ENCODE results near the gene PEX6.

The PEX6 gene

DNA sequence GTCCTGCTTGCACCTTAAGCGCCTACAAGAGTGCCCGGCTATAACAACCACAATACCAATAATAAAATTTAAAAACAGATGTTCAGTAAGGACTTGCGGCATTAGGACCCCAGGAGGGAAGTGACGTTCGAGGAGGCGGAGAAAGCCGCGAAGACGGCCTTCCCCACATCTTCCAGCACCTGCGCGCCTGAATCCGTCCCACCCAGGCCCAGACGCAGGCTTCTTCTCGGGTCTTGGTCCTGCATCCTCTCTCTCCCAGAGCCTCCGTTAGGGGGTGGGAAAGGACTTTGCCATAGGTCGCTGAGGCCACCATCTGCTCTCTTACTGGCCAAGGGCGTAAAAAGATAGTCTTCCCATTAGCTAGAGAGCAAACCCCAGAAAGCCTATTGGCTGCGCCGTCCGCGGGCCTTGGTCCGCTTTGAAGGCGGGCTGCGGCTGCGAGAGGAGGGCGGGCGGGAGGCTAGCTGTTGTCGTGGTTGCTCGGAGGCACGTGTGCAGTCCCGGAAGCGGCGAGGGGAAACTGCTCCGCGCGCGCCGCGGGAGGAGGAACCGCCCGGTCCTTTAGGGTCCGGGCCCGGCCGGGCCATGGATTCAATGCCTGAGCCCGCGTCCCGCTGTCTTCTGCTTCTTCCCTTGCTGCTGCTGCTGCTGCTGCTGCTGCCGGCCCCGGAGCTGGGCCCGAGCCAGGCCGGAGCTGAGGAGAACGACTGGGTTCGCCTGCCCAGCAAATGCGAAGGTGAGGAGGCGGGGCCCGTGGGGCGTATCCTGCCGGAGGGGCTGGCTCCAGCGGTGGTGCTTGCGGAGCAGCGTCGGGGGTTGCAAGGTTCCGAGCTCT, 49.8 kb downstream of the PEX6 start, which contains the start of gene CNPY3:
Gene CNPY3 (plus strand): TSS at position 495 of the 835 bp plus-strand sequence. CDS start 91 bp downstream, at position 586.
- DNase-seq (ENCODE audit: low read depth): peak; percentile 98
- TF ChIP-seq, protein P1, sequence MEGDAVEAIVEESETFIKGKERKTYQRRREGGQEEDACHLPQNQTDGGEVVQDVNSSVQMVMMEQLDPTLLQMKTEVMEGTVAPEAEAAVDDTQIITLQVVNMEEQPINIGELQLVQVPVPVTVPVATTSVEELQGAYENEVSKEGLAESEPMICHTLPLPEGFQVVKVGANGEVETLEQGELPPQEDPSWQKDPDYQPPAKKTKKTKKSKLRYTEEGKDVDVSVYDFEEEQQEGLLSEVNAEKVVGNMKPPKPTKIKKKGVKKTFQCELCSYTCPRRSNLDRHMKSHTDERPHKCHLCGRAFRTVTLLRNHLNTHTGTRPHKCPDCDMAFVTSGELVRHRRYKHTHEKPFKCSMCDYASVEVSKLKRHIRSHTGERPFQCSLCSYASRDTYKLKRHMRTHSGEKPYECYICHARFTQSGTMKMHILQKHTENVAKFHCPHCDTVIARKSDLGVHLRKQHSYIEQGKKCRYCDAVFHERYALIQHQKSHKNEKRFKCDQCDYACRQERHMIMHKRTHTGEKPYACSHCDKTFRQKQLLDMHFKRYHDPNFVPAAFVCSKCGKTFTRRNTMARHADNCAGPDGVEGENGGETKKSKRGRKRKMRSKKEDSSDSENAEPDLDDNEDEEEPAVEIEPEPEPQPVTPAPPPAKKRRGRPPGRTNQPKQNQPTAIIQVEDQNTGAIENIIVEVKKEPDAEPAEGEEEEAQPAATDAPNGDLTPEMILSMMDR (conservative IDR thresholded peaks at IDR 0.05; ENCODE audit: low read depth, low read length): no peak

DNA sequence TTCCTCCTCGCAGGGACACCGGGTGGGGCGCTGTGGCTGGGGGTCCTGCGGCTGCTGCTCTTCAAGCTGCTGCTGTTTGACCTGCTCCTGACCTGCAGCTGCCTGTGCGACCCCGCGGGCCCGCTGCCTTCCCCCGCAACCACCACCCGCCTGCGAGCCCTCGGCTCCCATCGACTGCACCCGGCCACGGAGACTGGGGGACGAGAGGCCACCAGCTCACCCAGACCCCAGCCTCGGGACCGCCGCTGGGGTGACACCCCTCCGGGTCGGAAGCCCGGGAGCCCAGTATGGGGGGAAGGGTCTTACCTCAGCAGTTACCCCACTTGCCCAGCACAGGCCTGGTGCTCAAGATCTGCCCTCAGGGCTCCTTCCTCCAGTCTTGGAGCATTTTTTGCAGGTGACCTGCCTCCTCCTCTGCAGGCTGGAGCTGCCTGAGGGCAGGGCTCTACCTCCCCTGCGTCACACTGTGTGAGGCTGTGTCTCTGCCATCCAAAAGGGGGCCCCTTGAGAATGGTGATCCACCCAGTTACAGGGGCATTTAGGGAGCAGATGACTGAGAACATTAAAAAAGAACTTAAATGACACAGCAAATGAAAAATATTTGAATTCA, 53.6 kb downstream of the PEX6 start:
- H3K4me3 ChIP-seq (ENCODE audit: low read depth, low read length): no peak overlapping the region
- no peak for DNase-seq (ENCODE audit: low read depth)
- TF ChIP-seq, protein P1 (conservative IDR thresholded peaks at IDR 0.05; ENCODE audit: low read depth, low read length): no peak

More for the DNA sequence above, 49.8 kb downstream of the PEX6 start, which contains the start of gene CNPY3:
- H3K4me3 ChIP-seq (ENCODE audit: low read depth, low read length): peak within 1 kb of the TSS; percentile 71

- TF ChIP-seq, protein P1 (conservative IDR thresholded peaks at IDR 0.05; ENCODE audit: low read depth, low read length): no peak
- no peak overlapping the region for H3K4me3 ChIP-seq (ENCODE audit: low read depth, low read length)
- DNase-seq (ENCODE audit: low read depth): no peak
These were observed 55.3 kb downstream of the PEX6 start for GRCh38 chr6:42923666-42924065.

GRCh38 chr6:42921801-42922200, 57.2 kb downstream of the PEX6 start:
- no peak for DNase-seq (ENCODE audit: low read depth)
- no peak overlapping the region for H3K4me3 ChIP-seq (ENCODE audit: low read depth, low read length)
- TF ChIP-seq, protein P1 (conservative IDR thresholded peaks at IDR 0.05; ENCODE audit: low read depth, low read length): no peak

DNA sequence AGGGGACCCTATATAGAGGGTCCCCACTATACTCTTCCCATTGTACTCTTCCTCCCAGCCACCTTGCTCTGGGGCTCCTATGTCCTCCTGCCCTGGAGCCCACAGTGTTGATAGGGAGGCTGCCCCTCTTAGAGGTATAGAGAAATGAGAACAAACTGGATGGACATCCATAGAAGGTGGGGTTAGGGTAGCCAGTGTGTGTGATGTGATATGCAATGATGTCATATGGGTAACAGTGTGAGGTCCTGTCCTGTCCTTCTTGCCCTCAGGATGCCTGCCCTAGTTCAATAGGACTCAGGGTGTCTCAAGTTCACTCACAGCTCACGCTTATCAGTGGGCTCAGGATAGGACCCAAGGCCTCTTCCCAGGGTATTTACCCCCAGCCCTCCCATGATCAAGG, 62.7 kb downstream of the PEX6 start:
- TF ChIP-seq, protein P1 (conservative IDR thresholded peaks at IDR 0.05; ENCODE audit: low read depth, low read length): no peak

DNA sequence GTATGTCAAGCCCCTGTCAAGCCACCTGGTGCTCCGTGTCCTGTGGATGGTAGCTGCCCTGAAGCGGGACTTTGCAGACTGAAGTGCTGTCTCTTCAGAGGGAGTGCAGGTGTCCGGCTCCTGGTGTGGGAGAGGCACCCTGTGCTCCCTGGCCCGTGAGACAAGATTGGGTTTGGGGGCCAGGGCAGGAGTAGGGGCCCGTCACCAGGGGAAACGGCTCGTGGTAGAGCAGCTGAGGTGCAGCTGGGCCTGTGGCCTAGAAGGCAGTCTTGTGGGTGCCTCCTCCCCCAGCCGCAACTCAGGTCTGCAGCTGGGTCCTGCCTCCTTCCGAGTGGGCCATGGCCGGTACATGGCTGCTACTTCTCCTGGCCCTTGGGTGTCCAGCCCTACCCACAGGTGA, 63.2 kb downstream of the PEX6 start, which contains the start of gene PTCRA:
Gene PTCRA (plus strand): TSS at position 322 of the 400 bp plus-strand sequence. CDS start 17 bp downstream, at position 339.
- no peak for DNase-seq (ENCODE audit: low read depth)
- no peak within 1 kb of the TSS for H3K4me3 ChIP-seq (ENCODE audit: low read depth, low read length)
- TF ChIP-seq, protein P1 (conservative IDR thresholded peaks at IDR 0.05; ENCODE audit: low read depth, low read length): no peak

More for the DNA sequence above, 62.7 kb downstream of the PEX6 start:
- no peak overlapping the region for H3K4me3 ChIP-seq (ENCODE audit: low read depth, low read length)
- DNase-seq (ENCODE audit: low read depth): no peak
